GM23248 (cell line): ENCODE data around the gene CFAP73.

ENCODE experiments used
- EZH2 ChIP-seq: fragments of 200-600 bp; sonication (generic); IDR thresholded peaks from 2 replicates; pipeline ENCODE4 v1.6.1; 2018; ENCODE audit warnings: antibody characterized with exemption, mild to moderate bottlenecking; ENCODE audit not compliant: insufficient read depth, poor library complexity, severe bottlenecking
- EZH2phosphoT487 ChIP-seq: fragments of 200-600 bp; sonication (generic); IDR thresholded peaks from 2 replicates; pipeline ENCODE4 v1.6.1; 2018; ENCODE audit warnings: antibody characterized with exemption, moderate library complexity, mild to moderate bottlenecking, low read depth; ENCODE audit not compliant: insufficient read depth

DNA sequence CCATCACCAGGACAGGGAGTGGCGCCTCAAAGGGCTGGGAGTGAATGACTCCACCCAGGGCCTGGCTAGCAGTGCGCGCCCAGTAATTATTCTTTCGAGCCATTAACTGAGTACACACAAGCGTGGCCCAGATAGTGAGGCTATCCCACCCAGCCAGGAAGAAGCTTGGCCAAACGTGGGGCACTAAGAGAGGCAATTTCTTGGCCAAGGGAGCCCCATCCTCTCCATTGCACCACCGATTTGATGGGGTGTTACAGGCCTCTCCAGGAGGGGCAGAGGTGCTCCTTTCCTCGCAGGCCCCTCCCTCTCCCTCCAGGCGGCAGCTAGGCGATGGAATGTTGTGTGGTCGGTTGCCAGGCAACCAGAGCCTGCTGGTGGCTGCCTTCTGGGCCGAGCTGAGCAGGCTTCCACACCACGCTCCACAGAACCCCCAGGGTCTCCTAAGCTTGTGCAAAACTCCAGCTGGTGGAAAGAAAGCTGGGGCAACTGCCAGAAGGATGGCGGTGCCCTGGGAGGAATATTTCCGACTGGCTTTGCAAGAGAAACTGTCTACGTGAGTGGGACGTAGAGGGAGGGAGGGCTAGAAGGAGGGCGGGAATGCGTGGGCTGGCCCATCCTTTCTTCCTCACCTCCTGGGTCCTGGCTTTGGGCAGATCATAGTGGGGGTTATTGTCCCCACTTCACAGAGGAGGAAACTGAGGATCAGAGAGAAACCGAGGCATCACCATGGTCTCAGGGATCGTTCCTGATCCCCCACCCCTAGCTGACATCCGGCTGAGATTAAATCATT lies at the start of gene CFAP73:
- TF ChIP-seq EZH2phosphoT487 (no peak), EZH2 (no peak)
